ENCODE measurements around the gene ACTN1.

Gene ACTN1

GRCh38 chr14:68951035-68951797, 27.9 kb downstream of the ACTN1 start:
- no peak for DNase-seq (ENCODE audit: low read depth)

- DNase-seq (ENCODE audit: low read depth): no peak
Measured at GRCh38 chr14:68950111-68950510, 29.0 kb downstream of the ACTN1 start.

GRCh38 chr14:68949601-68949965, 29.5 kb downstream of the ACTN1 start:
- DNase-seq (ENCODE audit: low read depth): no peak

- DNase-seq (ENCODE audit: low read depth): no peak
Measured at GRCh38 chr14:68948686-68949600, 30.2 kb downstream of the ACTN1 start.

- DNase-seq (ENCODE audit: low read depth): no peak
Measured at GRCh38 chr14:68947802-68948201, 31.3 kb downstream of the ACTN1 start.

GRCh38 chr14:68946489-68946822, 32.6 kb downstream of the ACTN1 start:
- no peak for DNase-seq (ENCODE audit: low read depth)

GRCh38 chr14:68945585-68946488, 33.3 kb downstream of the ACTN1 start:
- no peak for DNase-seq (ENCODE audit: low read depth)

- DNase-seq (ENCODE audit: low read depth): no peak
Measured at GRCh38 chr14:68945190-68945584, 33.9 kb downstream of the ACTN1 start.

- DNase-seq (ENCODE audit: low read depth): no peak
Measured at GRCh38 chr14:68944162-68944561, 34.9 kb downstream of the ACTN1 start.

GRCh38 chr14:68943107-68943506, 36.0 kb downstream of the ACTN1 start:
- DNase-seq (ENCODE audit: low read depth): no peak

- DNase-seq (ENCODE audit: low read depth): no peak
Measured at GRCh38 chr14:68942296-68943035, 36.6 kb downstream of the ACTN1 start.

GRCh38 chr14:68941820-68942219, 37.3 kb downstream of the ACTN1 start:
- DNase-seq (ENCODE audit: low read depth): no peak

GRCh38 chr14:68940614-68941185, 38.4 kb downstream of the ACTN1 start:
- DNase-seq (ENCODE audit: low read depth): no peak

GRCh38 chr14:68939893-68940613, 39.0 kb downstream of the ACTN1 start:
- no peak for DNase-seq (ENCODE audit: low read depth)

GRCh38 chr14:68939181-68939892, 39.8 kb downstream of the ACTN1 start:
- DNase-seq (ENCODE audit: low read depth): no peak

- DNase-seq (ENCODE audit: low read depth): no peak
Measured at GRCh38 chr14:68938271-68939150, 40.6 kb downstream of the ACTN1 start.

- DNase-seq (ENCODE audit: low read depth): no peak
Measured at GRCh38 chr14:68937471-68938270, 41.4 kb downstream of the ACTN1 start.

- no peak for DNase-seq (ENCODE audit: low read depth)
Measured at GRCh38 chr14:68936980-68937379, 42.1 kb downstream of the ACTN1 start.
